ENCODE measurements around the gene IGSF21. TPM values are rescaled to one million over a fixed set of nuclear protein-coding genes. Genes with fewer than 3 reads are reported as not detected.

Gene IGSF21
- total RNA-seq, 6 experiments from 2014 or later, result not detected

DNA sequence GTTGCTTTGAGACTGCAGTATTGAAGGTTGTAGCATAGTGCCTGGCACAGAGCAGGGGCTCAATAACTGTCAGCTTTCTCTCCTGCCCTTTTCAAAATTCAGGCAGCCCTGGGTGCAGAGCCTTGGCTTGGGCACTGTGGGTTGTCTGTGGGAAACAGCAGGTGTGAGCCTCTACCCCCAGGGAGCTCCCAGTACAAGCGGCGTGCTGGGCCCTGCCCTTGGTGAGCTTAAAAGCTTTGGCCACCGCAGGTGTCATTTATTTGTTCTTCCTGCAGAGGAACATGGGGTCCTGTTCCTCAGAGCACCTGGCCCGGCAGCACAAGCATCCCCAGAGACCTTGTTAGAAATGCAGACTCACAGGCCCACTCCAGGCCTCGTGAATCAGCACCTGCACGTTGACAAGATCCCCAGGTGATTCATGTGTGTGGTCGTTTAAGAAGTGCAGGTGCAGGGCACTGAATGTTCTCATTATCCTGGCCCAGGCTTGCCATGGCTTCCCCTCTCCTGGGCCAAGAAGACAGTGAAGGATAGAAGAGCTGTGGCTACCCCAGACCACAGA lies 29.9 kb upstream of the IGSF21 start:
- no peak overlapping the region for H3K4me3 Mint-ChIP-seq
- peaks cover 4% of the 10 kb centered on the region; the same call in 1 of the 2 replicates for H3K27me3 Mint-ChIP-seq (ENCODE audit: insufficient read depth)
- H3K27ac Mint-ChIP-seq, result no peak overlapping the region
- H3K4me1 Mint-ChIP-seq (ENCODE audit: low read depth), result no peaks in the 10 kb centered on the region
- DNase-seq, result no peak
- TF ChIP-seq, protein P1, sequence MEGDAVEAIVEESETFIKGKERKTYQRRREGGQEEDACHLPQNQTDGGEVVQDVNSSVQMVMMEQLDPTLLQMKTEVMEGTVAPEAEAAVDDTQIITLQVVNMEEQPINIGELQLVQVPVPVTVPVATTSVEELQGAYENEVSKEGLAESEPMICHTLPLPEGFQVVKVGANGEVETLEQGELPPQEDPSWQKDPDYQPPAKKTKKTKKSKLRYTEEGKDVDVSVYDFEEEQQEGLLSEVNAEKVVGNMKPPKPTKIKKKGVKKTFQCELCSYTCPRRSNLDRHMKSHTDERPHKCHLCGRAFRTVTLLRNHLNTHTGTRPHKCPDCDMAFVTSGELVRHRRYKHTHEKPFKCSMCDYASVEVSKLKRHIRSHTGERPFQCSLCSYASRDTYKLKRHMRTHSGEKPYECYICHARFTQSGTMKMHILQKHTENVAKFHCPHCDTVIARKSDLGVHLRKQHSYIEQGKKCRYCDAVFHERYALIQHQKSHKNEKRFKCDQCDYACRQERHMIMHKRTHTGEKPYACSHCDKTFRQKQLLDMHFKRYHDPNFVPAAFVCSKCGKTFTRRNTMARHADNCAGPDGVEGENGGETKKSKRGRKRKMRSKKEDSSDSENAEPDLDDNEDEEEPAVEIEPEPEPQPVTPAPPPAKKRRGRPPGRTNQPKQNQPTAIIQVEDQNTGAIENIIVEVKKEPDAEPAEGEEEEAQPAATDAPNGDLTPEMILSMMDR (IDR thresholded peaks at IDR 0.05), result no peak
- H3K36me3 Mint-ChIP-seq (ENCODE audit: low read depth), result no peaks in the 10 kb centered on the region
- peaks cover 14% of the 10 kb centered on the region; the same call in 1 of the 2 replicates for H3K9me3 Mint-ChIP-seq

DNA sequence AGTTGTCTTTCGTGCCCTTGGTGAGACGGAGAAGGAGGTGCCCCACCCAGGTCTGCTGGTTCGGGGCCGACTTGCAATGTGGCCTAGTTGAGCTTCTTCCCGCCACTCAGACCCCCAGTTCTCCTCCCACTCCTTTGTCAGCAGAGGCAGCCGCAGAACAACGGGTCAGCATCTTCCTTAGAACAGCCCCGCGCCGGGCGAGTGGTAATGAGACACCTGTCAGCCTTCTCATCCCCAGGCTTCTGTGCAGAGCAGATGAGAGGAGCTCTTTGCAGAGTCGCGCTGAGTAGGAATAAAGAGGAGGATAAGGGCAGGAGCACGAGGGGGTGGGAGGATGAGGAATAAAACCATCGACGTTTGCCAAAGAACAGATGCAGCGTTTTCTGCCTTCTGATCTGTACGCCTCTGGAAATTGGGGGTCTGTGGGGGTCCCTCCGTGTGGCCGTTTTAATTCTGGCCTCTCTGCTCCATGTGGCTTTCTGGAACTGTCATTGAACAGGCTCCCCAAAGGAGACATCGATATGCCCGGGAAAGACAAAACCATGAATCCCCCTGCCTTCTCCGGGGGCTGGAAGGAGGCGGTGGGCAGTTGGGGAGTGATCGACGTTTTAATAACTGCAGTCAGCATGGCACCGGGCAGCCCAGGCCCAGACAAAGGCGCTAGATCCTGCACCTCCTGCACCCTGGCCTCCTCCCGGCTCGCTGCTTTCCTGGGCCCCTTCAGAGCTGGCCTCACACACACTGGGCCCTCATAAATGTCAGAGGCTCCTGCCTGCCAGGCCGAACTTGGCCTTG lies 27.5 kb upstream of the IGSF21 start:
- H3K4me3 Mint-ChIP-seq, result no peak overlapping the region
- no peak for DNase-seq
- H3K27me3 Mint-ChIP-seq (ENCODE audit: insufficient read depth), result peaks cover 4% of the 10 kb centered on the region; the same call in 1 of the 2 replicates

DNA sequence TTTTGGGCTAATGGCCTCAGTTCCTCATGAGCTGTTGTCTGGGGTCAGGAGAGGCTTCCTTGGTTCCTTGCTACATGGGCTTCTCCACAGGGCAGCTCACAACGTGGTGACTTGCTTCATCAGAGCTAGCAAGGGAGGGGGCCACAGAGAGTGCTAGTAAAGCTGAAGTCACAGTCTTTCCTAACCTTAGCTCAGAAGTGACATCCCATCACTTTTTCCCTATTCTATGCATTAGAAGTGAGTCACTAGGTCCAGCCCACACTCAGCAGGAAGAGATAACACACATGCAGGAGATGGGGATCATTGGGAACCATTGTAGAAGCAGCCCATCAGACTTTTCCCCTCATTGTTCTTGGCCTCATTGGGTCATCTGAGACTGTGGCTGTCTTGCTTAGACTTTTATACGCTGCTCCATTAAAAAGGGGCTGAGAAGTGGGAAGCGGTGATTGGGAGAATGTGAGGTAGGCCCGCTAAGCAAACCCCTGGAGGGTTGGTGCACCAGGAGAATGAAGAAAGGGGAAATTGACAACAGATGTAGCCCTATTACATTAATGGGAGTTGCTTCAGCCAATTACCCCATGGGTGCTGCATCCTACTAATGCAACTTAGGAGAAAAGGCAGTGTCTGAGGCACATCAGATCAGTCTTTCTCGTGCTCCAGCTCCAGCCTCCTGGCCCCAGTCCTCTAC lies 22.1 kb upstream of the IGSF21 start:
- DNase-seq, result no peak
- Mint-ChIP-seq H3K9me3 (peaks cover 9% of the 10 kb centered on the region; the same call in 1 of the 2 replicates), H3K36me3 (ENCODE audit: low read depth) (no peaks in the 10 kb centered on the region), H3K27ac (no peak overlapping the region), H3K4me1 (ENCODE audit: low read depth) (no peaks in the 10 kb centered on the region), H3K4me3 (no peak overlapping the region), H3K27me3 (ENCODE audit: insufficient read depth) (peaks cover 6% of the 10 kb centered on the region)
- TF ChIP-seq, protein P1 (IDR thresholded peaks at IDR 0.05), result no peak

More for the DNA sequence above, 27.5 kb upstream of the IGSF21 start:
- Mint-ChIP-seq H3K9me3 (peaks cover 19% of the 10 kb centered on the region; the same call in 1 of the 2 replicates), H3K4me1 (ENCODE audit: low read depth) (no peaks in the 10 kb centered on the region), H3K36me3 (ENCODE audit: low read depth) (no peaks in the 10 kb centered on the region), H3K27ac (no peak overlapping the region)
- TF ChIP-seq, protein P1 (IDR thresholded peaks at IDR 0.05), result no peak

DNA sequence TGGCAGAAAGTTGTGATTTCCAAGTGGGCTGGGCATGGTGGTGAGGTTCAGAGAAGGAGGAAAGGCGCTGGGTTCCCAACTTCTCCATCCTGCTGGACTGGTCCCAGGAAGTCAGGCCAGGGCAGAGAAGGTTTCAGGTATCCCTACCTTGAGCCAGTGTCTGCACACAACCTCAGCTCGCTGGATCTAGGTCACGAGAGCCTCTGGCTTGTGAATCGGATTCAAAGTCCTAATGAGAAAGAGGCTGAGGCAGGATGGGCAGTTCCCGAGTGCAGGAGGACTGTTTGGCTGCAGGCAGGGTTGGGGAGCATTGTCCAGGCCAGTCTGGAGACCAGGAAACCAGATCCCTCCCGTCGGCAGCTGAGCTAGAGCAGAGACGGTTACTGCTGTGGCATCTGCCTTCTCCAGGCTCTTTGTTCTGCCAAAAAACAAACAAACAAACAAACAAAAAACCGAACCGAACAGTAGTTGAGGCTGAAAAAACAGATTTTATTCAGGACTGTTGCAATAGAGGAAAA lies 19.5 kb upstream of the IGSF21 start:
- Mint-ChIP-seq H3K9me3 (peaks cover 8% of the 10 kb centered on the region; the same call in 1 of the 2 replicates), H3K27ac (no peak overlapping the region), H3K36me3 (ENCODE audit: low read depth) (no peaks in the 10 kb centered on the region), H3K4me3 (no peak overlapping the region), H3K4me1 (ENCODE audit: low read depth) (peaks cover 13% of the 10 kb centered on the region), H3K27me3 (ENCODE audit: insufficient read depth) (peaks cover 5% of the 10 kb centered on the region)
- DNase-seq, result no peak
- TF ChIP-seq, protein P1 (IDR thresholded peaks at IDR 0.05), result no peak

DNA sequence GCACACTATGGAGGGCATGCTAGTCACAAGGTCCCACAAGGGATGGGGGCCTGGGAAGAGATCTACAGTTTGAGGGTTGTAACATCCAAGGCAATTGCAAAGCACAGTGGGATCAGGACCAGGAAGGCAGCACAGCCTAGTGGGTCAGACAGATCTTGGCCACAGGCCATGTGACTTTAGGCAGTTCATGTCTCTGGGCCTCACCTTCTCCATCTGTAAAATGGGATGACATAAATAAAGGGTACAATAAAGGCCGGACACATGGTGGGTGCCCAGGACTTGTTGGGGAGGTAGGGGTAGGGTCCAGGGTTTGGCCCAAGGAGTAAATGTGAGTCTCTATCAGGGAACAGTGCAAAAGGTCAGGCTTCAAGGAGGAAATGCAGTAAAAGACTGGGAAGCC lies 18.1 kb upstream of the IGSF21 start:
- no peak overlapping the region for H3K27ac Mint-ChIP-seq
- DNase-seq, result no peak
- no peaks in the 10 kb centered on the region for H3K9me3 Mint-ChIP-seq
- H3K4me3 Mint-ChIP-seq, result no peak overlapping the region
- H3K36me3 Mint-ChIP-seq (ENCODE audit: low read depth), result no peaks in the 10 kb centered on the region
- H3K27me3 Mint-ChIP-seq (ENCODE audit: insufficient read depth), result peaks cover 5% of the 10 kb centered on the region
- TF ChIP-seq, protein P1 (IDR thresholded peaks at IDR 0.05), result no peak
- peaks cover 13% of the 10 kb centered on the region for H3K4me1 Mint-ChIP-seq (ENCODE audit: low read depth)
